ENCODE data around the gene ICOS. TPM values are rescaled to one million over a fixed set of nuclear protein-coding genes. Genes with fewer than 3 reads are reported as not detected.

The ICOS gene
- total RNA-seq, 1 donor from 2014 or later: 0.49 TPM

- no peak for DNase-seq
Measured at GRCh38 chr2:204010628-204011560, 74.3 kb downstream of the ICOS start.

Other genes with a start within 250 kb of the ICOS start
- 5.5 TPM for gene CD28, start 230.1 kb upstream of the ICOS start, total RNA-seq
- 0.20 TPM for gene CTLA4, start 69.0 kb upstream of the ICOS start, total RNA-seq

All from skin of body (tissue), 2 donors.